HG02973 (cell line): ENCODE data around the gene CSF2.
"Not testable (repeated sequence)": the region's sequence is repeated elsewhere in the genome, so short reads cannot be mapped to it uniquely, and the experiment has no call there.

Source experiments
- ATAC-seq: cut with Tn5 transposase; IDR thresholded peaks from one replicate; pipeline ENCODE4 v1.9.1; 2021; ENCODE audit warnings: moderate library complexity; ENCODE audit not compliant: unreplicated experiment

Gene CSF2

DNA sequence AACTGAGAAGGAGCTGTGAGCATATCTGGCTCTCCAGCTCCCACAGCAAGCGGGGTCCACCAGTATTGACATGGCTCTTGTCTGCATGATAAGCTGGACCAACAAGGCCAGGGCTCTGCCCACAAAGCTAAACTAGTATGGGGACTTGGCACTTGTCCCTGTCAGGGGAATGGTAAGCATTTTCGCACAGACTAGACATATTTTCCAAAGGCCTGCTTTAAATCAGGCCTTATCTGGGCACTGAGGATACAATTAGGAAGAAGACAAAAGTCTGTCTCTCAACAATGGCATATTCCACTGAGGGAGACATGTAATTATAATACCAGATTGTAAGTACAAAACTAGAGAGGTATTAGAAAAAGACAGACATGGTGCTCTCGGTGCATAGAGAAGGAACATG is 32.1 kb downstream of the CSF2 start:
- no peak for ATAC-seq

DNA sequence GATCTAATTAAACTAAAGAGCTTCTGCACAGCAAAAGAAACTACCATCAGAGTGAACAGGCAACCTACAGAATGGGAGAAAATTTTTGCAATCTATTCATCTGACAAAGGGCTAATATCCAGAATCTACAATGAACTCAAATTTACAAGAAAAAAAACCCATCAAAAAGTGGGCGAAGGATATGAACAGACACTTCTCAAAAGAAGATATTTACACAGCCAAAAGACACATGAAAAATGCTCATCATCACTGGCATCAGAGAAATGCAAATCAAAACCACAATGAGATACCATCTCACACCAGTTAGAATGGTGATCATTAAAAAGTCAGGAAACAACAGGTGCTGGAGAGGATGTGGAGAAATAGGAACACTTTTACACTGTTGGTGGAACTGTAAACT is 34.9 kb downstream of the CSF2 start:
- not testable (repeated sequence) for ATAC-seq

DNA sequence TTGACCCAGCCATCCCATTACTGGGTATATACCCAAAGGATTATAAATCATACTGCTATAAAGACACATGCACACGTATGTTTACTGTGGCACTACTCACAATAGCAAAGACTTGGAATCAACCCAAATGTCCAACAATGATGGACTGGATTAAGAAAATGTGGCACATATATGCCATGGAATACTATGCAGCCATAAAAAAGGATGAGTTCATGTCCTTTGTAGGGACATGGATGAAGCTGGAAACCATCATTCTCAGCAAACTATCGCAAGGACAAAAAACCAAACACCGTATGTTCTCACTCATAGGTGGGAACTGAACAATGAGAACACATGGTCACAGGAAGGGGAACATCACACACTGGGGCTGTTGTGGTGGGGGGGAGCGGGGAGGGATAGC is 35.4 kb downstream of the CSF2 start:
- ATAC-seq: not testable (repeated sequence)

DNA sequence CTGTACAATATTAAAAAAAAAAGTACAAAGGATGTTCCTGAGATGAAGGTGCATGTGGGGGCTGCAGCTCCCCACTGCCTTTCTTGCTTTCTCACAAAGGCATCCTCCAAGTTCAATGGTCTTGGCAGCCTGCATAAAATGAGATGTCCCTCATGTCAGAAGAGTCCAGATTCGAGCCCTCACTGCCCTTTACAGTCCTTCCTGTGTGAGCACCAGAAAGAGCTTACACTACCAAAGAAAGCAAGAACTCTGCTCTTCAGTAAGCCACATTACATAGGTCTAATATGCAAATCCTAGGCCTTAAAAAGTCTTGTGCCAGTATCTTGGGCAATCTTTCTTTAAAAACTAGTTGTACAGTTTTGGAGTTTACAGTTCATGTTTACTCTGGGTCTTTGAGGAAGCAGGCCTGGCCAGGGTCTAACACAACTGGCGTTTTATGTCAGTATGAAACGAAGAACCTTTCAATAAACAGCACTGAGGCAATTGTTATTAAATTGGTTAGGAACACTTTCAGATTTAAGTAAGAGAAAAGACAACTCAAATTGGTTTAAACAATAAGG is 36.0 kb downstream of the CSF2 start:
- ATAC-seq: no peak

DNA sequence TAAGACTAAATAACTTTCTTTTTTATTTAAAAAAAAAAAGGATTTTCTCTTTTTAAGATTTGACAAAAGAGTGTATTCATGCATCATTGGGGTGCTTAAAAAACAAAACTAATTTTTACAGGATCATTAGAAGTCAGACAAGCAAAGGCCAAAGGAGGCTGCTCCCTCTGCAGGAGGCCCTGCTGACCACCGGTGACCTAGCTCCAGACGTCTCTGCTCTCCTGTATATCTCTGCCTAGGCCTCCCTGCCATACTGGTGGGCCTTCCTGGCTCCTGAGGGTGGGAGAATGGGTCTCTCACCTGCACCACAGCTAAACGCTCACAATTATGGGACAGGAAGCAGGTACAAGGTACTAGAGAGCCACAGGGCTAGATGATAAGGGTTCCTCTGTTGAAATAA is 36.6 kb downstream of the CSF2 start:
- no peak for ATAC-seq

DNA sequence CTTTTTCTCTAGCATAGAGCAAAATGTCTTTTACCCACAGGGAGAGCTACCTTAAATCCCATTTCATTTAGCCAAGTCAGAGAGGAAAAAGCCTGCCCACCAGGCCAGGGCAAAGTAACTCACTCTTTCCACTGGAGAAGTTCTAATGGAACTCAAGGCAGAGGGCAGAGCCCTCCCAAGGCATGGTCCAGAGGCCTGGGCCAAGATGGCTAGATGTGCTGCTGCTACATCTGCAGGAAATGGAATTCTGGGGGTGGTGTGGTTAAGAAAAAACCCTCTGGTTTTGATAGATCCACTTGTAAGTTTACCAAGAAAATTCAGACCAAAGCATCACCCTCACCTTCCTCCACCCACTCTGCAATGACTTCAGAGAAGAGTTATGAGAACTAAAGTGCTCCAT is 37.3 kb downstream of the CSF2 start:
- no peak for ATAC-seq

DNA sequence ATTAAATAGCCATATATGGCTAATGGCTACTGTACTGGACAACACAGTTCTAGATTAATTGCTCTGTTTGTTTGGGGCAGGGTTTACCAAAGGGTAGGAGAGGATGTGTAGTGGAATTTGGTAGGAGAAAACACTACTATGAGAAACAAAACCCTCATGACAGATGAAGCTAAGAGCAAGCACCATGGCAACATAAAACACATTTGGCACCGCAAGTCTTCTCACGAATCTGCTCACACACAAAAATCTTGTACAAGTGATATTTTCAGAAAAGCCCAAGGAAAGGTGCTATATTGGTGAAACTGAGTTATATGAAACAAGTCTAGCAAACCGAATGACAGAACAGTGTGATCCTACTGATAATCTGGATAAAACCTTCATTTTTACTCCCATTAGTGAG is 38.5 kb downstream of the CSF2 start:
- no peak for ATAC-seq

DNA sequence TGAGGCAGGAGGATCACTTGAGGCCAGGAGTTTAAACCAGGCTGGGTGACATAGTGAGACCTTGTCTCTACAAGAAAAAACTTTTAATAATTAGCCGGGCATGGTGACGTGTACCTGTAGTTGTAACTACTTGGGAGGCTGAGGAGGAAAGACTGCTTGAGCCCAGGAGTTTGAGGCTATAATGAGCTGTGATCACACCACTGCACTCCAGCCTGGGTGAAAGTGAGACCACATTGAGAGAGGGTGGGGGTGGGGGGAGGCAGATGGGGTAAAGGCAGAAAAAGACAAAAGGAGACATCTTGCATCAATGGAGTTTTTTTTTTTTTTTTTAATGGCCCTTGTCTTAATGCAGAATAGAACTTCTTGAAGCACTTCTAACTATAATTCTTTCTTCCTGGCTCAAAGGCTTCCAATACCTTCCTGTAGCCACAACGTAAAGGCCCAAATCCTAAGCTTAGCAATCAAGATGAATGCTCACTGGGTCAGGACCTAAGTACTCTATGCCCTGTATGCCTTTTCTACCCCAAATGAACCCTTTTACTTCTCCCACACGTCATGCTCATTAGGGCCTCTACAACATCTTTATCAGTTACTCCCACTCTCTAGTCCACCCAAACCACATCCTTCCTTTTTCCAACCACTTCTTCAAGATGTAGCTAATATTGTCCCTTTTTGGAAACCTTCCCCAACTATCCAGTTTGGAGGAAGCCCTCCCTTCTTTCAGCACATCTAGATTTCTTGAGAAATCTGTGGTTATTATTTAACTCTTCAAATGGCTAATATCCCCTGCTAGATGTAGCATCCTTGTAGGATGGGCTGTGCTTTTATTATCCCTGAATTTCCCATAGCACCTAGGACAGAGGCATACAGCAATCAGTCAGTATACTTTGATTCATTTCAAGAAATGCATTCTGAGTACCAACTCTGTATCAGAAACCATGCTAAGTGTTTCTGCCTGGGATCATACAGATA is 40.8 kb downstream of the CSF2 start:
- no peak for ATAC-seq

DNA sequence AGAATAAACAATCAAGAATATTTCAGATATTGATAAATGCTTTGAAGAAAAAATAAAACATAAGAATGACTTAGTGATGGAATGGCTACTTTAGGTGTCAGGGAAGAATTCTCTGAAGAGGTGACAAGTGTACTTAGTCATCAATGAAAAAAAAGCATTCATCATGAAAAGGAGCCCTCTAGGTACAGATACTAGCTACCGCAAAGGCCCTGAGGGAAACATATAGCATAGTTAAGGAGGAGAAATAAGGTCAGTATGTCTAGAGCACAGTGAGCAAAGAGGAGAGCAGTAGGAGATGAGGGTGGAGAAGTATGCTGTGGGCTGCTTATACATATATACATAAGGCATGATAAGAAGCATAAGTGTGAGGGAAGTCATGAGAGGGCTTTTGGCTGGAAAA is 41.8 kb downstream of the CSF2 start:
- ATAC-seq: no peak

DNA sequence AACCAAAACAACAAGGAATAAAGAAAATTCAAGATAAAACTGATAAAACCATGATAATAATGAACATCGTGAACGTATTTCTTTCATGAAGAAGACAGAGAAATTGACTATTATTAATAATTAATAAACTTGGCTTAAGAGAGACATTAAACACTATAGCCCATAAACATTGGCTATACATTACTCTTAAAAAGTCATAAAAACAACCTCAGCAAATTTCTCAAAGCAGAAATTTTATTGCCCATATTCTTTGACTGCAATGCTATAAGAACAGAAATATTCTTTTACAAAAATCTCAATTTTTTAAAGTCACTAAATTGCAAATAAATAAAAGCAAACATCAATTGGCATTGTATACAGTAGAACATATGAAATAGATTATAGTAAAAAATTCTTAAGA is 42.5 kb downstream of the CSF2 start:
- no peak for ATAC-seq

DNA sequence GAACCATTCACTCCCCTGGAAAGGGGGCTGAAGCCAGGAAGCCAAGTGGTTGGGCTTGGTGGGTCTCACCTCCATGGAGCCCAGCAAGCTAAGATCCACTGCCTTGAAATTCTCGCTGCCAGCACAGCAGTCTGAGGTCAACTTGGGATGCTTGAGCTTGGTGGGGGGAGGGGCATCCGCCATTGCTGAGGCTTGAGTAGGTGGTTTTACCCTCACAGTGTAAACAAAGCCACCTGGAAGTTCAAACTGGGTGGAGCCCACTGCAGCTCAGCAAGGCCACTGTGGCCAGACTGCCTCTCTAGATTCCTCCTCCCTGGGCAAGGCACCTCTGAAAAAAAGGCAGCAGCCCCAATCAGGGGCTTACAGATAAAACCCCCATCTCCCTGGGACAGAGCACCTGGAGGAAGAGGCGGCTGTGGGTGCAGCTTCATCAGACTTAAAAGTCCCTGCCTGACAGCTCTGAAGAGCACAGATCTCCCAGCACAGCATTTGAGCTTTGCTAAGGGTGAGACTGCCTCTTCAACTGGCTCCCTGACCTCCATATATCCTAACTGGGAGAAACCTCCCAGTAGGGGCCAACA is 43.4 kb downstream of the CSF2 start:
- not testable (repeated sequence) for ATAC-seq

DNA sequence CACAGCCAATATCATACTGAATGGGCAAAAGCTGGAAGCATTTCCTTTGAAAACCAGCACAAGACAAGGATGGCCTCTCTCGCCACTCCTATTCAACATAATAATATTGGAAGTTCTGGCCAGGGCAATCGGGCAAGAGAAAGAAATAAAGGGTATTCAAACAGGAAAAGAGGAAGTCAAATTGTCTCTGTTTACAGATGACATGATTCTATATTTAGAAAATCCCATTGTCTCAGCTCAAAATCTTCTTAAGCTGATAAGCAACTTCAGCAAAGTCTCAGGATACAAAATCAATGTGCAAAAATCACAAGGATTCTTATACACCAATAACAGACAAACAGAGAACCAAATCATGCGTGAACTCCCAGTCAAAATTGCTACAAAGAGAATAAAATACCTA is 47.1 kb downstream of the CSF2 start:
- ATAC-seq: not testable (repeated sequence)

DNA sequence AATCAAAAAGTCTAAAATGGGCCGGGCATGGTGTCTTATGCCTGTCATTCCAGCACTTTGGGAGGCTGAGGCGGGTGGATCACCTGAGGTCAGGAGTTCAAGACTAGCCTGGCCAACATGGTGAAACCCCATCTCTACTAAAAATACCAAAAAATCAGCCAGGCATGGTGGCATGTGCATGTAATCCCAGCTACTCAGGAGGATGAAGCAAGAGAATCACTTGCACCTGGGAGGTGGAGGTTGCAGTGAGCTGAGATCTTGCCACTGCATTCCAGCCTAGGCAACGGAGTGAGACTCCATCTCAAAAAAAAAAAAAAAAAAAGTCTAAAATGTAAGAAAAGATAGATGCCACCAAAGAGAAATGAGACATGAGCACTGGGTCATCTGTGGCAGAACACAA is 49.4 kb downstream of the CSF2 start:
- ATAC-seq: not testable (repeated sequence)

DNA sequence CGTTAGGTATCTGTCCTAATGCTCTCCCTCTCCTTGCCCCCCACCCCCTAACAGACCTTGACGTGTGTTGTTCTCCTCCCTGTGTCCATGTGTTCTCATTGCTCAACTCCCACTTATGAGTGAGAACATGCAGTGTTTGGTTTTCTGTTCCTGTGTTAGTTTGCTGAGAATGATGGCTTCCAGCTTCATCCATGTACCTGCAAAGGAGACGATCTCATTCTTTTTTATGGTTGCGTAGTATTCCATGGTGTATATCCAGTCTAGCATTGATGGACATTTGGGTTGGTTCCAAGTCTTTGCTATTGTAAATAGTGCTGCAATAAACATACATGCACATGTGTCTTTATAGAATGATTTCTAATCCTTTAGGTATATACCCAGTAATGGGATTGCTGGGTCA is 50.0 kb downstream of the CSF2 start:
- not testable (repeated sequence) for ATAC-seq
